GM23338 (cell line): ENCODE results near the gene MCTP1. TPM values are rescaled to one million over a fixed set of nuclear protein-coding genes. Genes with fewer than 3 reads are reported as not detected.

Experiments used
- EZH2phosphoT487 ChIP-seq: fragments of 200-600 bp; sonication (generic); IDR thresholded peaks from one replicate; pipeline ENCODE4 v1.8.1; 2018; ENCODE audit warnings: antibody characterized with exemption; ENCODE audit not compliant: unreplicated experiment
- JUNB ChIP-seq: IDR thresholded peaks from one replicate; pipeline ENCODE4 v1.6.1; 2016; ENCODE audit warnings: antibody characterized with exemption; ENCODE audit not compliant: unreplicated experiment
- POLR2AphosphoS5 ChIP-seq: IDR thresholded peaks from 2 replicates; pipeline ENCODE4 v1.6.1; 2016; ENCODE audit warnings: antibody characterized with exemption, low read depth
- ZNF114 ChIP-seq: fragments of 250-450 bp; sonication (Bioruptor Pico); IDR thresholded peaks from 2 replicates; pipeline ENCODE4 v1.5.0; 2020; ENCODE audit warnings: mild to moderate bottlenecking, moderate library complexity
- ZNF331 ChIP-seq: fragments of 250-450 bp; sonication (Bioruptor Pico); IDR thresholded peaks from 2 replicates; pipeline ENCODE4 v1.5.0; 2020; ENCODE audit warnings: low read depth, mild to moderate bottlenecking, moderate library complexity
- polyA plus RNA-seq: library from polyadenylated mRNA; unstranded; fragments of >200 nt; fragmentation: Nextera tagmentation; extraction: Ambion mirVana; gene quantifications from 2 replicates; pipeline ENCODE4 v1.2.1, GENCODE V29; 2016
- total RNA-seq: library from RNA; depleted of rRNA; stranded (reverse); fragments of >200 nt; shearing (Covaris generic); gene quantifications from 2 replicates; pipeline ENCODE4 v1.2.3, GENCODE V29; 2014
- TF ChIP-seq, protein P1 (sequence below): fragments of 250-450 bp; sonication (Bioruptor Pico); IDR thresholded peaks from 2 replicates; pipeline ENCODE4 v1.5.0; 2020; ENCODE audit warnings: mild to moderate bottlenecking, moderate library complexity
- TF ChIP-seq, protein P2 (sequence below): IDR thresholded peaks from 2 replicates; pipeline ENCODE4 v1.6.1; 2016; ENCODE audit warnings: antibody characterized with exemption
- TF ChIP-seq, protein P3 (sequence below): IDR thresholded peaks from one replicate; pipeline ENCODE4 v1.6.1; 2018; ENCODE audit warnings: antibody characterized with exemption; ENCODE audit not compliant: unreplicated experiment

Gene MCTP1
- total and polyA plus RNA-seq, 2 experiments from 2014 or later = 3.7 to 4.2 TPM

DNA sequence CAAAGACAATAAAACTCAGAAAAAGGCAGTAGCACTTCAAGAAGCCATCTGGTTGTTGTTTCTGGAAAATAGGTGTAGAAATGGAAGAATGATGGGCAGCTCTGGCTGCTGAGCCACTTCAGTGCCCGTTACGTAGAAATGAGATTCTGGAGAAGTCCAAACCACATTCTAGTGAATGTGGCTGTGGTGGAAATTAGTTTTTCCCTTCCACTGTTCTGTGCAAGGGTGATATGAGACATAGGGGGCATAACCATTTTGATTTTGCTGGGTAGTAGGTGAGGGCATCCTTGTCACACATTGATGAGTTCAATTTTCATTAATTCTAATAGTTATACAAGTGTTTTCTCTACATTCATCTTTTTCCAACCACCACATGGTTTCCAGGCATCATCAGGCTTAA lies 275.1 kb downstream of the MCTP1 start (continued):
- TF ChIP-seq, protein P1, sequence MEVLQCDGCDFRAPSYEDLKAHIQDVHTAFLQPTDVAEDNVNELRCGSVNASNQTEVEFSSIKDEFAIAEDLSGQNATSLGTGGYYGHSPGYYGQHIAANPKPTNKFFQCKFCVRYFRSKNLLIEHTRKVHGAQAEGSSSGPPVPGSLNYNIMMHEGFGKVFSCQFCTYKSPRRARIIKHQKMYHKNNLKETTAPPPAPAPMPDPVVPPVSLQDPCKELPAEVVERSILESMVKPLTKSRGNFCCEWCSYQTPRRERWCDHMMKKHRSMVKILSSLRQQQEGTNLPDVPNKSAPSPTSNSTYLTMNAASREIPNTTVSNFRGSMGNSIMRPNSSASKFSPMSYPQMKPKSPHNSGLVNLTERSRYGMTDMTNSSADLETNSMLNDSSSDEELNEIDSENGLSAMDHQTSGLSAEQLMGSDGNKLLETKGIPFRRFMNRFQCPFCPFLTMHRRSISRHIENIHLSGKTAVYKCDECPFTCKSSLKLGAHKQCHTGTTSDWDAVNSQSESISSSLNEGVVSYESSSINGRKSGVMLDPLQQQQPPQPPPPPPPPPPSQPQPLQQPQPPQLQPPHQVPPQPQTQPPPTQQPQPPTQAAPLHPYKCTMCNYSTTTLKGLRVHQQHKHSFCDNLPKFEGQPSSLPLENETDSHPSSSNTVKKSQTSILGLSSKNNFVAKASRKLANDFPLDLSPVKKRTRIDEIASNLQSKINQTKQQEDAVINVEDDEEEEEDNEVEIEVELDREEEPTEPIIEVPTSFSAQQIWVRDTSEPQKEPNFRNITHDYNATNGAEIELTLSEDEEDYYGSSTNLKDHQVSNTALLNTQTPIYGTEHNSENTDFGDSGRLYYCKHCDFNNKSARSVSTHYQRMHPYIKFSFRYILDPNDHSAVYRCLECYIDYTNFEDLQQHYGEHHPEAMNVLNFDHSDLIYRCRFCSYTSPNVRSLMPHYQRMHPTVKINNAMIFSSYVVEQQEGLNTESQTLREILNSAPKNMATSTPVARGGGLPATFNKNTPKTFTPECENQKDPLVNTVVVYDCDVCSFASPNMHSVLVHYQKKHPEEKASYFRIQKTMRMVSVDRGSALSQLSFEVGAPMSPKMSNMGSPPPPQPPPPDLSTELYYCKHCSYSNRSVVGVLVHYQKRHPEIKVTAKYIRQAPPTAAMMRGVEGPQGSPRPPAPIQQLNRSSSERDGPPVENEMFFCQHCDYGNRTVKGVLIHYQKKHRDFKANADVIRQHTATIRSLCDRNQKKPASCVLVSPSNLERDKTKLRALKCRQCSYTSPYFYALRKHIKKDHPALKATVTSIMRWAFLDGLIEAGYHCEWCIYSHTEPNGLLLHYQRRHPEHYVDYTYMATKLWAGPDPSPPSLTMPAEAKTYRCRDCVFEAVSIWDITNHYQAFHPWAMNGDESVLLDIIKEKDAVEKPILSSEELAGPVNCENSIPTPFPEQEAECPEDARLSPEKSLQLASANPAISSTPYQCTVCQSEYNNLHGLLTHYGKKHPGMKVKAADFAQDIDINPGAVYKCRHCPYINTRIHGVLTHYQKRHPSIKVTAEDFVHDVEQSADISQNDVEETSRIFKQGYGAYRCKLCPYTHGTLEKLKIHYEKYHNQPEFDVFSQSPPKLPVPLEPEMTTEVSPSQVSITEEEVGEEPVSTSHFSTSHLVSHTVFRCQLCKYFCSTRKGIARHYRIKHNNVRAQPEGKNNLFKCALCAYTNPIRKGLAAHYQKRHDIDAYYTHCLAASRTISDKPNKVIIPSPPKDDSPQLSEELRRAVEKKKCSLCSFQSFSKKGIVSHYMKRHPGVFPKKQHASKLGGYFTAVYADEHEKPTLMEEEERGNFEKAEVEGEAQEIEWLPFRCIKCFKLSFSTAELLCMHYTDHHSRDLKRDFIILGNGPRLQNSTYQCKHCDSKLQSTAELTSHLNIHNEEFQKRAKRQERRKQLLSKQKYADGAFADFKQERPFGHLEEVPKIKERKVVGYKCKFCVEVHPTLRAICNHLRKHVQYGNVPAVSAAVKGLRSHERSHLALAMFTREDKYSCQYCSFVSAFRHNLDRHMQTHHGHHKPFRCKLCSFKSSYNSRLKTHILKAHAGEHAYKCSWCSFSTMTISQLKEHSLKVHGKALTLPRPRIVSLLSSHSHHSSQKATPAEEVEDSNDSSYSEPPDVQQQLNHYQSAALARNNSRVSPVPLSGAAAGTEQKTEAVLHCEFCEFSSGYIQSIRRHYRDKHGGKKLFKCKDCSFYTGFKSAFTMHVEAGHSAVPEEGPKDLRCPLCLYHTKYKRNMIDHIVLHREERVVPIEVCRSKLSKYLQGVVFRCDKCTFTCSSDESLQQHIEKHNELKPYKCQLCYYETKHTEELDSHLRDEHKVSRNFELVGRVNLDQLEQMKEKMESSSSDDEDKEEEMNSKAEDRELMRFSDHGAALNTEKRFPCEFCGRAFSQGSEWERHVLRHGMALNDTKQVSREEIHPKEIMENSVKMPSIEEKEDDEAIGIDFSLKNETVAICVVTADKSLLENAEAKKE (CRISPR knock-in tag) = no peak
- TF ChIP-seq ZNF331 (CRISPR knock-in tag) = no peak
- no peak for TF ChIP-seq ZNF114 (CRISPR knock-in tag)
- TF ChIP-seq, protein P2, sequence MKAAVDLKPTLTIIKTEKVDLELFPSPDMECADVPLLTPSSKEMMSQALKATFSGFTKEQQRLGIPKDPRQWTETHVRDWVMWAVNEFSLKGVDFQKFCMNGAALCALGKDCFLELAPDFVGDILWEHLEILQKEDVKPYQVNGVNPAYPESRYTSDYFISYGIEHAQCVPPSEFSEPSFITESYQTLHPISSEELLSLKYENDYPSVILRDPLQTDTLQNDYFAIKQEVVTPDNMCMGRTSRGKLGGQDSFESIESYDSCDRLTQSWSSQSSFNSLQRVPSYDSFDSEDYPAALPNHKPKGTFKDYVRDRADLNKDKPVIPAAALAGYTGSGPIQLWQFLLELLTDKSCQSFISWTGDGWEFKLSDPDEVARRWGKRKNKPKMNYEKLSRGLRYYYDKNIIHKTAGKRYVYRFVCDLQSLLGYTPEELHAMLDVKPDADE = no peak
- TF ChIP-seq, protein P3, sequence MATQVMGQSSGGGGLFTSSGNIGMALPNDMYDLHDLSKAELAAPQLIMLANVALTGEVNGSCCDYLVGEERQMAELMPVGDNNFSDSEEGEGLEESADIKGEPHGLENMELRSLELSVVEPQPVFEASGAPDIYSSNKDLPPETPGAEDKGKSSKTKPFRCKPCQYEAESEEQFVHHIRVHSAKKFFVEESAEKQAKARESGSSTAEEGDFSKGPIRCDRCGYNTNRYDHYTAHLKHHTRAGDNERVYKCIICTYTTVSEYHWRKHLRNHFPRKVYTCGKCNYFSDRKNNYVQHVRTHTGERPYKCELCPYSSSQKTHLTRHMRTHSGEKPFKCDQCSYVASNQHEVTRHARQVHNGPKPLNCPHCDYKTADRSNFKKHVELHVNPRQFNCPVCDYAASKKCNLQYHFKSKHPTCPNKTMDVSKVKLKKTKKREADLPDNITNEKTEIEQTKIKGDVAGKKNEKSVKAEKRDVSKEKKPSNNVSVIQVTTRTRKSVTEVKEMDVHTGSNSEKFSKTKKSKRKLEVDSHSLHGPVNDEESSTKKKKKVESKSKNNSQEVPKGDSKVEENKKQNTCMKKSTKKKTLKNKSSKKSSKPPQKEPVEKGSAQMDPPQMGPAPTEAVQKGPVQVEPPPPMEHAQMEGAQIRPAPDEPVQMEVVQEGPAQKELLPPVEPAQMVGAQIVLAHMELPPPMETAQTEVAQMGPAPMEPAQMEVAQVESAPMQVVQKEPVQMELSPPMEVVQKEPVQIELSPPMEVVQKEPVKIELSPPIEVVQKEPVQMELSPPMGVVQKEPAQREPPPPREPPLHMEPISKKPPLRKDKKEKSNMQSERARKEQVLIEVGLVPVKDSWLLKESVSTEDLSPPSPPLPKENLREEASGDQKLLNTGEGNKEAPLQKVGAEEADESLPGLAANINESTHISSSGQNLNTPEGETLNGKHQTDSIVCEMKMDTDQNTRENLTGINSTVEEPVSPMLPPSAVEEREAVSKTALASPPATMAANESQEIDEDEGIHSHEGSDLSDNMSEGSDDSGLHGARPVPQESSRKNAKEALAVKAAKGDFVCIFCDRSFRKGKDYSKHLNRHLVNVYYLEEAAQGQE = no peak
- no peak for TF ChIP-seq EZH2phosphoT487
- no peak for TF ChIP-seq JUNB
- TF ChIP-seq POLR2AphosphoS5 = no peak
